Keratinocyte (primary cell): Measurements from ENCODE around the gene CCR7. TPM values are rescaled to one million over a fixed set of nuclear protein-coding genes. Genes with fewer than 3 reads are reported as not detected.
A peak's percentile ranks its signal among the peaks of the same experiment; 100 is the strongest.

Experiments
- DNase-seq: peaks from one replicate; pipeline ENCODE4 v3.0.0-alpha.2; 2011; ENCODE audit warnings: low read depth, missing footprints, low spot score
- FAIRE-seq: peaks from 2 replicates; lab custom pipeline; 2011; peaks lifted over from hg19 to GRCh38; lab: Jason Lieb, UNC
- H2AFZ ChIP-seq: 2 replicates; pipeline ENCODE4 v1.6.0; 2012; ENCODE audit warnings: low read length, control low read depth, inconsistent platforms; ENCODE audit not compliant: control insufficient read depth
- H3K27ac ChIP-seq: 2 replicates; pipeline ENCODE4 v1.5.1; 2011; ENCODE audit warnings: low read length; ENCODE audit not compliant: control insufficient read depth, insufficient read depth
- H3K27me3 ChIP-seq: 3 replicates; pipeline ENCODE4 v1.6.0; 2011; ENCODE audit warnings: low read length; ENCODE audit not compliant: control insufficient read depth, insufficient read depth; ENCODE audit errors: extremely low read depth
- H3K36me3 ChIP-seq, 2 experiments: 2 replicates in 1 of 2; 3 replicates in 1 of 2; pipeline ENCODE4 v1.5.1; 2011; ENCODE audit warnings: low read length in 2 of 2, mild to moderate bottlenecking in 1 of 2; ENCODE audit not compliant: control insufficient read depth in 2 of 2, insufficient read depth in 2 of 2; ENCODE audit errors: extremely low read depth in 1 of 2
- H3K4me1 ChIP-seq: 3 replicates; pipeline ENCODE4 v1.5.1; 2011; ENCODE audit warnings: low read length; ENCODE audit not compliant: control insufficient read depth, insufficient read depth; ENCODE audit errors: extremely low read depth
- H3K4me2 ChIP-seq: 3 replicates; pipeline ENCODE4 v1.6.0; 2011; ENCODE audit warnings: low read depth, low read length; ENCODE audit not compliant: control insufficient read depth, insufficient read depth; ENCODE audit errors: extremely low read depth
- H3K4me3 ChIP-seq, 3 experiments: fragments of 200-600 bp in 1 of 3; sonication (generic) in 1 of 3; 2 replicates in 2 of 3; 3 replicates in 1 of 3; pipeline ENCODE4 v1.5.1; 2011 to 2016; ENCODE audit warnings: low read length in 3 of 3, mild to moderate bottlenecking in 3 of 3, control low read depth in 2 of 3, inconsistent platforms in 1 of 3, low read depth in 1 of 3, mixed read lengths in 1 of 3, mixed run types in 1 of 3, moderate library complexity in 1 of 3; ENCODE audit not compliant: control insufficient read depth in 2 of 3, insufficient read depth in 2 of 3; ENCODE audit errors: extremely low read depth in 1 of 3
- H3K79me2 ChIP-seq: 2 replicates; pipeline ENCODE4 v1.6.0; 2012; ENCODE audit warnings: low read length; ENCODE audit not compliant: control insufficient read depth, insufficient read depth
- H3K9ac ChIP-seq: 3 replicates; pipeline ENCODE4 v1.6.0; 2011; ENCODE audit warnings: low read length; ENCODE audit not compliant: control insufficient read depth, insufficient read depth; ENCODE audit errors: extremely low read depth
- H3K9me1 ChIP-seq: 3 replicates; pipeline ENCODE4 v1.6.0; 2011; ENCODE audit warnings: low read length; ENCODE audit not compliant: control insufficient read depth, insufficient read depth; ENCODE audit errors: extremely low read depth
- H3K9me3 ChIP-seq: 2 replicates; pipeline ENCODE4 v1.5.1; 2012; ENCODE audit warnings: low read depth, low read length; ENCODE audit not compliant: control insufficient read depth
- H4K20me1 ChIP-seq: 3 replicates; pipeline ENCODE4 v1.6.0; 2011; ENCODE audit warnings: low read length; ENCODE audit not compliant: control insufficient read depth, insufficient read depth; ENCODE audit errors: extremely low read depth
- EZH2 ChIP-seq: IDR thresholded peaks from one replicate; pipeline ENCODE4 v1.6.1; 2012; ENCODE audit warnings: inconsistent platforms, mild to moderate bottlenecking, low read length, moderate library complexity
- dilution Hi-C: fragments of 300-500 bp; cut with MboI; formaldehyde crosslinking; loops from one replicate; pipeline ENCODE4 v1.7.0; 2020; ENCODE audit warnings: low sequenced_read_pairs; ENCODE audit not compliant: extremely low pct_ligation_motif_present
- polyA plus RNA-seq, 5 experiments: library from polyadenylated mRNA; depleted of rRNA in 3 of 5; stranded (reverse) in 3 of 5; stranded (forward) in 1 of 5; unstranded in 1 of 5; fragments of >200 nt; gene quantifications; 1 replicate in 1 of 5; 2 replicates in 3 of 5; 3 replicates in 1 of 5; pipeline versions ENCODE4 v1.2.1 to v1.2.3, GENCODE V29; 2011 to 2012; ENCODE audit warnings: missing spikeins in 2 of 5, low read depth in 1 of 5, low replicate concordance in 1 of 5
- TF ChIP-seq, protein P1 (sequence below), 3 experiments: IDR thresholded peaks in 1 of 3; conservative IDR thresholded peaks in 1 of 3; optimal IDR thresholded peaks in 1 of 3; 2 replicates in 2 of 3; 3 replicates in 1 of 3; pipeline versions ENCODE3 to v1.5.1; 2011; ENCODE audit warnings: low read length in 3 of 3, mild to moderate bottlenecking in 3 of 3, moderate library complexity in 2 of 3, control low read depth in 1 of 3, inconsistent platforms in 1 of 3; ENCODE audit not compliant: insufficient read depth in 2 of 3; ENCODE audit errors: extremely low read depth in 1 of 3

CCR7 gene
- polyA plus RNA-seq, 1 donor (not counting 4 experiments of a cell fraction or from before 2014, with no cell fraction given): 0.16 TPM

DNA sequence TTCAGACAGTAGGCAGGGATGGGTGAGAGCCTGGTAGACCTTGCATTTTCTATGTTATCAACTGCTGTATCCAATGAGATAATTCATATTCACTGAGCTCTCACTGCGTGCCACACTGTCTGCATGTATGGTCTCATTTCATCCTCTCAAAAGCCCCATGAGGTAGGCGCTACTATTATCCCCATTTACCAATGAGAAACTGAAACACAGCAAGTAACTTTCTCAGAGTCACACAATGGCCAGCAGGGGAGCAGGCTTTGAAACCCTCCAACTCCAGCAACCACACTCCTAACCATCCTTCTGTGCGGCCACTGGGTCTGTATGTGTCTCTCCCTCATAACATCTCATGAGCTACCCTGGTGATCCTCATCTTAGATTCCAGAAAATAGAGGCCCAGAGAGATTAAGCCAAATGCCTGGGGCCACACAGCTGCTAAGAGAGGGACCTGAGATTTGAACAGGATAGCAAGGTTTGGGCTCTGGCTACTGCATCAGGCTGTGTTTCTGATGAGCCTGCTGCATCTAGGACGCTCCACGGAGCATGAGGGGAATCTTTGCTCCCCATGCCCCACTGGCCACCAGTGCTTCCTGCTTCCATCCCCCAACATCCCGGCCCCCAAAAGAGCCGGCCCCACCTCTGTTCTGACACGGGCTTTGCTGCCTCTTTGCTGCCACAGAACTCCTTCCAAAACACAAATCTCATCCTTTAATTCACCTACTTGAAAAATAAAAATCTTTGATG is 3.2 kb downstream of the CCR7 start:
- dilution Hi-C loops: loop anchor here (10.0 kb wide), 1 partner anchor 147 kb away; the partner anchor contains the start of gene TOP2A
- no peak overlapping the region for H3K27ac ChIP-seq
- DNase-seq (no peak), FAIRE-seq (no peak)
- H3K9me3 ChIP-seq: no peaks in the 10 kb centered on the region
- H3K4me3 ChIP-seq: no peak overlapping the region
- H3K27me3 ChIP-seq: peaks cover 33% of the 10 kb centered on the region
- H3K4me1 ChIP-seq: peaks cover 12% of the 10 kb centered on the region
- no peaks in the 10 kb centered on the region for H3K9me1 ChIP-seq
- no peaks in the 10 kb centered on the region for H4K20me1 ChIP-seq
- no peak overlapping the region for H3K9ac ChIP-seq
- H2AFZ ChIP-seq: no peak overlapping the region
- no peaks in the 10 kb centered on the region for H3K36me3 ChIP-seq
- no peaks in the 10 kb centered on the region for H3K79me2 ChIP-seq
- no peak overlapping the region for H3K4me2 ChIP-seq
- TF ChIP-seq, protein P1, sequence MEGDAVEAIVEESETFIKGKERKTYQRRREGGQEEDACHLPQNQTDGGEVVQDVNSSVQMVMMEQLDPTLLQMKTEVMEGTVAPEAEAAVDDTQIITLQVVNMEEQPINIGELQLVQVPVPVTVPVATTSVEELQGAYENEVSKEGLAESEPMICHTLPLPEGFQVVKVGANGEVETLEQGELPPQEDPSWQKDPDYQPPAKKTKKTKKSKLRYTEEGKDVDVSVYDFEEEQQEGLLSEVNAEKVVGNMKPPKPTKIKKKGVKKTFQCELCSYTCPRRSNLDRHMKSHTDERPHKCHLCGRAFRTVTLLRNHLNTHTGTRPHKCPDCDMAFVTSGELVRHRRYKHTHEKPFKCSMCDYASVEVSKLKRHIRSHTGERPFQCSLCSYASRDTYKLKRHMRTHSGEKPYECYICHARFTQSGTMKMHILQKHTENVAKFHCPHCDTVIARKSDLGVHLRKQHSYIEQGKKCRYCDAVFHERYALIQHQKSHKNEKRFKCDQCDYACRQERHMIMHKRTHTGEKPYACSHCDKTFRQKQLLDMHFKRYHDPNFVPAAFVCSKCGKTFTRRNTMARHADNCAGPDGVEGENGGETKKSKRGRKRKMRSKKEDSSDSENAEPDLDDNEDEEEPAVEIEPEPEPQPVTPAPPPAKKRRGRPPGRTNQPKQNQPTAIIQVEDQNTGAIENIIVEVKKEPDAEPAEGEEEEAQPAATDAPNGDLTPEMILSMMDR (optimal IDR thresholded peaks at IDR 0.05 in 1 of 3, IDR thresholded peaks at IDR 0.05 in 1 of 3, conservative IDR thresholded peaks at IDR 0.05 in 1 of 3; ENCODE audit: extremely low read depth in 1 of 3, insufficient read depth in 2 of 3, low read length in 3 of 3): peak in 2 of 3 experiments; percentile 14 to 29
- TF ChIP-seq EZH2: no peak

DNA sequence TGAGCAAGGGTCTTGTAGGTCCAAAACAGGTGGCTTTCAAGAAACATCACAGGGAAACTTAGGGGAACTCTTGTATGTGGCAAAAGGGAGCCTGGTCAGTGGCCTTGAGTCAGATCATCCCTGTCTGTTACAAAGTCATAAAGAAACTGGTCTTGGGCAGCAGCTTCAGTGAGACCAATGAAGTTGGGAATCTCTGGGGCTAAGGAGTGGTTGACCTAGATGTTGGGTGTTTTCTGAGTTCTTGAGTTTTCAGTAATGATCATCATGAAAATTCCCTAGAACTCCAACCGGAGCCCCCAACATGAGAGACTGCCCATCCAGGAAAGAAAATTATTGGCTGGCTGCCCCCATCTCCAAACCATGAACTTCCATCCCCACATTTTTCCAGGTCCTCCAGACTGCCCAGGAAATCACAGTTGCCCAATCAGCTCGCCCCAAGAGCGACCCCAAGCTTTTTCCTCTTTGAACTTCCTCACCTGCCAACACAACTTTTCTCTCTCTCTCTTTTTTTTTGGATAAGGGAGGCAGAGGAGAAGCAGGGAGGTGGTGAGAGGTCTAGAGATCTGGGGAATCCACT is 3.9 kb downstream of the CCR7 start:
- no peak overlapping the region for H3K4me3 ChIP-seq
- dilution Hi-C loops: loop anchor here (10.0 kb wide), 1 partner anchor 147 kb away; the partner anchor contains the start of gene TOP2A

More for the DNA sequence above, 3.9 kb downstream of the CCR7 start:
- Histone ChIP-seq H4K20me1 (no peaks in the 10 kb centered on the region), H3K27ac (no peak overlapping the region), H3K9ac (no peak overlapping the region), H3K27me3 (peaks cover 39% of the 10 kb centered on the region), H3K4me2 (no peak overlapping the region), H3K9me3 (no peaks in the 10 kb centered on the region), H2AFZ (no peak overlapping the region), H3K9me1 (no peaks in the 10 kb centered on the region), H3K36me3 (no peaks in the 10 kb centered on the region), H3K4me1 (peaks cover 12% of the 10 kb centered on the region), H3K79me2 (no peaks in the 10 kb centered on the region)
- FAIRE-seq: no peak
- DNase-seq: no peak
- TF ChIP-seq EZH2: no peak
- TF ChIP-seq, protein P1 (optimal IDR thresholded peaks at IDR 0.05 in 1 of 3, IDR thresholded peaks at IDR 0.05 in 1 of 3, conservative IDR thresholded peaks at IDR 0.05 in 1 of 3; ENCODE audit: extremely low read depth in 1 of 3, insufficient read depth in 2 of 3, low read length in 3 of 3): no peak
